HEK293 (cell line): ENCODE measurements around the gene EDEM2.
"Not testable (repeated sequence)": the region's sequence is repeated elsewhere in the genome, so short reads cannot be mapped to it uniquely, and the experiment has no call there.

Experiments used
- CTCF ChIP-seq: fragments of 450-650 bp; formaldehyde crosslinking; IDR thresholded peaks from 2 replicates; pipeline ENCODE4 v1.5.1; 2016; ENCODE audit warnings: missing biosample characterization, missing genetic modification characterization
- KLF17 ChIP-seq: fragments of 450-650 bp; formaldehyde crosslinking; IDR thresholded peaks from 2 replicates; pipeline ENCODE4 v1.5.1; 2016; ENCODE audit warnings: missing biosample characterization, missing genetic modification characterization
- YY1 ChIP-seq: fragments of 450-650 bp; formaldehyde crosslinking; IDR thresholded peaks from 2 replicates; pipeline ENCODE4 v1.5.1; 2018; ENCODE audit warnings: missing biosample characterization, missing genetic modification characterization
- ZNF138 ChIP-seq: fragments of 450-650 bp; formaldehyde crosslinking; IDR thresholded peaks from 2 replicates; pipeline ENCODE4 v1.5.1; 2016; ENCODE audit warnings: missing biosample characterization, missing genetic modification characterization, borderline replicate concordance
- ZNF157 ChIP-seq: fragments of 450-650 bp; formaldehyde crosslinking; IDR thresholded peaks from 2 replicates; pipeline ENCODE4 v1.5.1; 2016; ENCODE audit warnings: missing biosample characterization, missing genetic modification characterization
- ZNF449 ChIP-seq: fragments of 450-650 bp; formaldehyde crosslinking; IDR thresholded peaks from 2 replicates; pipeline ENCODE4 v1.5.1; 2017; ENCODE audit warnings: missing biosample characterization, mild to moderate bottlenecking, missing genetic modification characterization, moderate library complexity
- ZNF548 ChIP-seq: fragments of 450-650 bp; formaldehyde crosslinking; IDR thresholded peaks from 2 replicates; pipeline ENCODE4 v1.5.1; 2016; ENCODE audit warnings: missing biosample characterization, missing genetic modification characterization
- ZNF561 ChIP-seq: fragments of 450-650 bp; IDR thresholded peaks from 2 replicates; pipeline ENCODE4 v1.5.1; 2018; ENCODE audit warnings: missing biosample characterization, missing genetic modification characterization, borderline replicate concordance
- ZNF585B ChIP-seq: fragments of 450-650 bp; formaldehyde crosslinking; IDR thresholded peaks from 2 replicates; pipeline ENCODE4 v1.5.1; 2016; ENCODE audit warnings: missing biosample characterization, missing genetic modification characterization
- ZNF645 ChIP-seq: fragments of 450-650 bp; formaldehyde crosslinking; IDR thresholded peaks from 2 replicates; pipeline ENCODE4; 2016; ENCODE audit warnings: missing biosample characterization, missing genetic modification characterization
- ZNF660 ChIP-seq: fragments of 450-650 bp; IDR thresholded peaks from 2 replicates; pipeline ENCODE4 v1.5.1; 2018; ENCODE audit warnings: missing biosample characterization, mild to moderate bottlenecking, missing genetic modification characterization
- ZNF791 ChIP-seq: fragments of 450-650 bp; formaldehyde crosslinking; IDR thresholded peaks from 2 replicates; pipeline ENCODE4 v1.5.1; 2016; ENCODE audit warnings: missing biosample characterization, missing genetic modification characterization

- not testable (repeated sequence) for TF ChIP-seq ZNF585B (tag by site-specific recombination); CTCF (tag by site-specific recombination); ZNF157; KLF17; YY1 (tag by site-specific recombination); ZNF645; ZNF561 (tag by site-specific recombination); ZNF449 (tag by site-specific recombination); ZNF138 (tag by site-specific recombination); ZNF548; ZNF791; ZNF660 (tag by site-specific recombination)
Measured at GRCh38 chr20:35168701-35169409, 21.7 kb upstream of the EDEM2 start.
